GM18867 (cell line): Measurements from ENCODE around the gene MICALL1.
"Not testable (repeated sequence)": the region's sequence is repeated elsewhere in the genome, so short reads cannot be mapped to it uniquely, and the experiment has no call there.

Source experiments
- ATAC-seq: cut with Tn5 transposase; IDR thresholded peaks from one replicate; pipeline ENCODE4 v1.9.1; 2021; ENCODE audit warnings: mild to moderate bottlenecking, moderate library complexity; ENCODE audit not compliant: unreplicated experiment

MICALL1 gene

DNA sequence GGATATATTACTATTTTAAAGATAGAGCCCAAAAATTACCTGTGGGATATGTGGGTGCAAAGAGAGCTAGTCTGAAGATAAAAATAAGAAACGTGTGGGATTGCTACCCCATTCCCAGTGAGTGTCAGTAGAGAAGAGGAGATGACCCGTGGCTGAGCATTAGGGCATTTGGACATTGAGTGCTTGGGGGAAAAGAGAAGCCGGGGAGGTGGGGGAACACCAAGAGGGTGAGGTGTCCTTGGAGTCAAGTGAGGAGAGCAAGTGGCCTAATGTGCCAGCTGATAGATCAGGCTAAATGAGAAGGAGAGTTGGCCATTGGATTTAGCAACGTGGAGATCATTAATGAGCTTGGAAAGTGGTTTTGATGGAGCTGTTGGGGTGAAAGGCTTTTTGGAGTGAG is 48.6 kb downstream of the MICALL1 start:
- ATAC-seq = no peak

GRCh38 chr22:37955825-37956397 is 49.8 kb downstream of the MICALL1 start:
- not testable (repeated sequence) for ATAC-seq

GRCh38 chr22:37957232-37957631 is 51.1 kb downstream of the MICALL1 start:
- ATAC-seq = no peak

DNA sequence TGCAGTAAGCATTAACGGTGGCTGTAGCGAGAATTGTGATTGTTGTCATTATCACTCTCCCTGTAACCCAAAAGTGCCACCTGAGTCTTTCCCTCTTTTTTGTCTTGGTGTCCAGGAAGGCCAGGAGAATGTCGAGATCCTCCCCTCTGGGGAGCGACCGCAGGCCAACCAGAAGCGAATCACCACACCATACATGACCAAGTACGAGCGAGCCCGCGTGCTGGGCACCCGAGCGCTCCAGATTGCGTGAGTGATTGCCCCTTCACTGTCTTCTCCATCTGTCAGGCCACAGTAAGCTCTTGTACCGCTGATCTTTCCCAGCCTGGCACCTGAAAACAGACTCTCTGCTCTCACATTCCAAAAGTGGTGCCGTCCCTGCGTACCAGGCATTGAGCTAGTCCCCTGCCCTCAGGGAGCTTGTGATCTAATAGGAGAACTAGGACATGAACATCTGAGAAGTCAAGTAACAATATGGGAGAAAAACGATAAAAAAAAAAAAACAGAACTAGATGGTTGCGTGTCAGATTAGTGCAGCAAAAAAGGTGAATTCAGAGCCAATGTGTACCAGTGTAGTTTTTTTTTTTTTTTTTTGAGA is 53.2 kb downstream of the MICALL1 start:
- ATAC-seq = no peak

GRCh38 chr22:37961062-37961461 is 55.0 kb downstream of the MICALL1 start:
- ATAC-seq = no peak

GRCh38 chr22:37965940-37966664 is 60.0 kb downstream of the MICALL1 start:
- no peak for ATAC-seq

GRCh38 chr22:37967147-37967546 is 61.0 kb downstream of the MICALL1 start:
- no peak for ATAC-seq

GRCh38 chr22:37967637-37968451 is 61.7 kb downstream of the MICALL1 start:
- ATAC-seq = no peak

DNA sequence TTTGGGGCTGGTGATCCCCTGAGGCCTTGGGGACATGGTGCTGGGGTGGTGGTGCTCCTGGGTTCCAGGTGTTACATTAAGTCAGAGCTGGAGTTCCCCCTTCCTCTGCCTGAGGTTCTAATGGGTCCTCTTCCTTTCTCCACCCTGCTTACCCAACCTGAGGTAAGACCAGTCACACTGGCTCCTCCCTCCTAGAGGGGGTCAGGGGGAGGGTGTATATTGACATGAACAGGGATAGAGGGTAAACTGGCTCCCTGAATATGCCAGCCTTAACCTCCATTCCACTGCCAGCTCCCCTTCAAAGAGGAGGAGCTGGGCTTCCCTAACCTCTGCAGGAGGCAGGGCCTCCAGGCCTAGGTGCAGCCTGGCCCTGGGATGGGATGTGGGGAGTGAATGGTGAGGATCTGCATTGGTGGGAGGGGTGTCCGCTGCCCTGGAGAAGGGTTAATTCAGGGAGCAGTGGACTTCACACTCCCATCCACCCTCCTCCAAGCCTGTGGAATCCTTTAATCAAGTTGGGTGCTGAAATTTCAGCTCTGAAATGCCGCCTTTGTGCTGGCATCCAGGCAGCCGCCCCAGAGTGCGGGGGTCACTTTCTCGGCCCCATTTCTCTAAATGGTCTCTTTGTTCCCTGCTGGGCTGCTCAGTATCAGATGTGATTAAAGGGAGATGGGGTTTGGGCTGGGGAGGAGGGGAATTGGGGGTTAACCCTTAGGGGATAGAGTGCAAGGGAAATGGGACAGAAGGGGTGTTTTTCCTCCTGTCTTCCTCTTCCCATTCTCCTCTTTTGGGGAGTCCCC is 62.6 kb downstream of the MICALL1 start:
- ATAC-seq = no peak

- ATAC-seq = no peak
Measured at GRCh38 chr22:37970864-37971263, 64.8 kb downstream of the MICALL1 start.

DNA sequence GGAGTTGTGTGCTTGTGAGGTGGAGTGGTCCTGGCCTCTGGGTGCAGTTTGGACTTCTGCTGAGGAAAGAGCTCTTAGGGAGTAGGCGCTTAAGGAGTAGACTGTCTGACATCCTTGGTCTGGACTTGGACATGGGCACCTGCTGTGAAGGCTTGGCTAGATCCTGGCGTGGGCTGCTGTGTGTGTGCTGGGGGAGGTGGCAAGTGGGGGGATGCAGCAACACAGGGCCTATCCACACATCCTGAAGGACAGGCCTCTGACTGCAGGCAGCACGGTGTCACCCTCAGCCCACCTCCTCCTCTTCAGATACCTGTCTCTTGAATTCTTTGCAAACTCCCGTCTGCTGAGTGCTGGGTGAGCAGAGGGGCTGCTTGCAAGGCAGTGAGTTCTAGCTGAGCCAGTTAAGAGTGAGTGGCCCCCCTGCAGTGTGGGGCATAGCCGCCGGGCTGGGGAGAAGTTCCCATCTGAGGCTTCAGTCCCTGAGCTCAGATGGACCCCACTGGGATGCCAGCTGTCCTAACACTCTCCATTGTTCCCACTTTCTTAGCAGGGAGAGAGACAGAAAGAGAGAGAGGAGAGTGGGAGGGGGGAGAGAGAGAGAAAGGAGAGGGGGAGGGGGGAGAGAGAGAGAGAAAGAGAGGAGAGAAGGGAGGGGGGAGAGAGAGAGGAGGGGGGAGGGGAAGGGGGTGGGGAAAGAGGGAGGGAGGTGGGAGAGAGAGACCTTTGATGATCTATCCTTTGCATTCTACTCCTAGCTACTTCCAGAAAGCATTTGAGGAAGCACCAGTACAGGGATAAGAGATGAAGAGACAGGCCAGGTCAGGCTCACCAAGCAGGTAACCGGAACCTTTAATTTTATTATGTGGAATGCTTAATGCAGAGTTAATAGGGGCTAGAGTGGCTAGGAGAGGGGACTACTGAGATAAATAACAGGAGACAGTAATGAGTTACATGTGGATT is 65.7 kb downstream of the MICALL1 start:
- ATAC-seq = no peak

GRCh38 chr22:37972527-37972926 is 66.4 kb downstream of the MICALL1 start:
- no peak for ATAC-seq

GRCh38 chr22:37973271-37974170 is 67.4 kb downstream of the MICALL1 start:
- ATAC-seq = no peak

DNA sequence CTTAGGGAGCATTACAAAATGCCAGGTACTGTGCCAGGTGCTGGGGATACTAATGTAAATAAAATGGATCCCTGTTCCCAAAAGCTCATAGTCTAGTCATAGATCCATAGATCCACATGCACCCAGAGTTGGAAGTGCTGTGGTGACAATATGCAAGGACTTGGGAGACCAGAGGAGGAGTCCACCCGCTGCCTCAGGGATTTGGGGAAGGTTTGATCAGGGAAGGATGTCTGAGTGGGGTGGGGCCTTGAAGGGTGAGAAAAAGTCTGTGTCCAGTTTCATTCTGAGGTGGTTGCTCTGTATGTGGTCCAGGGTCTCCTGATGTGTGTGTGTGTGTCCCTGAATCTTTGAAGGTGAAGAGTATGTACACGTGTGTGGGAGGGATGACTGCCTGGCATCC is 69.1 kb downstream of the MICALL1 start:
- no peak for ATAC-seq

DNA sequence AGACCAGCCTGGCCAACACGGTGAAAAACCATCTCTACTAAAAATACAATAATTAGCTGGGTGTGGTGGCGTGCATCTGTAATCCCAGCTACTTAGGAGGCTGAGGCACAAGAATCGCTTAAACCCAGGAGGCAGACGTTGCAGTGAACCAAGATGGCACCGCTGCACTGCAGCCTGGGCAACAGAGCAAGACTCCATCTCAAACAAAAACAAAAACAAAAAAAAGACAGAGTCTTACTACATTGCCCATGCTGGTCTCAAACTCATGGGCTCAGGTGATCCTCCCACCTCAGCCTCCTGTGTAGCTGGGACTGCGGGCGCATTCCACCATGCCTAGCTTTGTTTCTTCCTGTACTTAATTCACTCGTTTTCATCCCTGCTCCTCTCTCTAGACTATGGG is 69.9 kb downstream of the MICALL1 start:
- ATAC-seq = not testable (repeated sequence)

GRCh38 chr22:37976547-37976946 is 70.5 kb downstream of the MICALL1 start:
- no peak for ATAC-seq

GRCh38 chr22:37979782-37980181 is 73.7 kb downstream of the MICALL1 start:
- ATAC-seq = no peak

DNA sequence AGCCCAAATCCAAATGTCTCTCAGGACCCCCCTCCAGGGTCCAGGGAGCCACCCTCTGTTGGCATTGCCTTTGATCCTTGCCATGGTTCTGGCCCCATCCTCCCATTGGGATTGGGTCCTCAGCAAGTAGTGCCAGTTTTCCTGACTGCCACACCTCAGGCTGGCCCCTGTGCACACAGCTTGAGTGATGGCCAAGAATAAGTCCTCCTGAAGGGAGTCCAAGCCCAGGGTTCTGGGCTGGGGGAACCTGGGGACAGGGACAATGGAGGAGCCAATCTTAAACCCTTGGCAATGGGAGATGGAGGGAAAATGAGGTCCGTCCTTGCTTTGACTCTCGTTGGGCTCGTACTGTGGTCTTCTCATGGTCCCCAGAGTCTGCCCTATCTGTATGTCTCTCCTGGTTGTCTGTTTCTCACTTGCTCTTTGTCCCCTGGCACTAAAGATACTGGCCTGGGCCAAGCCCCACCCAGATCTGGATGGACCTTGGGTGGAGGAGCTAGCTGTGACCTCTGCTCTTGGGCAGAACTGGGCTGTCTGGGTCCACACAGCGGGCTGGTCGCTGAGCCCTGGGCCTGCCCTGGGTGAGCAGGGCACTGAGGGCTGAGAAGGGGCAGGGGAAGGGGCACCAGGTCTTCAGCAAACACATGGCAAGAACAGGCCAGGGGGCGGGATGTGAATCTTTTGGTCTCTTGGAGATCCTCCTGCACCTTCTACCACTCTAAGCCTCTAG is 75.3 kb downstream of the MICALL1 start:
- no peak for ATAC-seq
